Smooth muscle cell (in vitro differentiated cells): Measurements from ENCODE around the gene KCNMB3. TPM values are rescaled to one million over a fixed set of nuclear protein-coding genes. Genes with fewer than 3 reads are reported as not detected.
"Not testable (repeated sequence)": the region's sequence is repeated elsewhere in the genome, so short reads cannot be mapped to it uniquely, and the experiment has no call there.

Source experiments
- DNase-seq: peaks from one replicate; lab custom pipeline; 2025; ENCODE audit not compliant: unreplicated experiment; lab: John Stamatoyannopoulos, UW
- H2AFZ ChIP-seq: fragments of 200-600 bp; sonication (generic); 2 replicates; pipeline ENCODE4 v1.6.0; 2016; ENCODE audit warnings: antibody characterized with exemption, low read depth, mild to moderate bottlenecking
- H3F3A ChIP-seq: fragments of 200-600 bp; sonication (generic); 2 replicates; pipeline ENCODE4 v1.6.0; 2017; ENCODE audit warnings: antibody characterized with exemption, low read depth
- H3K27ac ChIP-seq: fragments of 200-600 bp; sonication (generic); 2 replicates; pipeline ENCODE4 v1.5.1; 2016; ENCODE audit warnings: low read depth, mild to moderate bottlenecking
- H3K27me3 ChIP-seq: fragments of 200-600 bp; sonication (generic); 2 replicates; pipeline ENCODE4 v1.6.1; 2016; ENCODE audit warnings: low read depth, mild to moderate bottlenecking
- H3K36me3 ChIP-seq: fragments of 200-600 bp; sonication (generic); 2 replicates; pipeline ENCODE4 v1.5.1; 2016; ENCODE audit warnings: low read depth
- H3K4me1 ChIP-seq: fragments of 200-600 bp; sonication (generic); 2 replicates; pipeline ENCODE4 v1.5.1; 2016; ENCODE audit warnings: low read depth
- H3K4me2 ChIP-seq: fragments of 200-600 bp; sonication (generic); 2 replicates; pipeline ENCODE4 v1.6.0; 2016; ENCODE audit warnings: mild to moderate bottlenecking
- H3K4me3 ChIP-seq: fragments of 200-600 bp; sonication (generic); 2 replicates; pipeline ENCODE4 v1.5.1; 2016; ENCODE audit warnings: mild to moderate bottlenecking
- H3K79me2 ChIP-seq: fragments of 200-600 bp; sonication (generic); 2 replicates; pipeline ENCODE4 v1.6.0; 2016; ENCODE audit warnings: low read depth, mild to moderate bottlenecking
- H3K9ac ChIP-seq: fragments of 200-600 bp; sonication (generic); 2 replicates; pipeline ENCODE4 v1.6.0; 2016; ENCODE audit warnings: low read depth
- H3K9me3 ChIP-seq: fragments of 200-600 bp; sonication (generic); replicated peaks from 2 replicates; pipeline ENCODE4 v1.5.1; 2016; ENCODE audit warnings: low read depth
- H4K20me1 ChIP-seq: fragments of 200-600 bp; sonication (generic); 2 replicates; pipeline ENCODE4 v1.6.0; 2016; ENCODE audit warnings: low read depth
- CTCF ChIP-seq: fragments of 200-600 bp; sonication (generic); IDR thresholded peaks from 2 replicates; pipeline ENCODE4 v1.5.1; 2017; ENCODE audit warnings: borderline replicate concordance, mild to moderate bottlenecking, antibody characterized with exemption; ENCODE audit not compliant: insufficient read depth, poor library complexity, severe bottlenecking
- WGBS: methylation state at CpG from one replicate; pipeline ENCODE4 v1.1.7; 2016; ENCODE audit warnings: low lambda C conversion rate; 5-methylcytosine and 5-hydroxymethylcytosine counted together
- polyA plus RNA-seq: library from polyadenylated mRNA; unstranded; fragments of >200 nt; fragmentation: Nextera tagmentation; extraction: Ambion mirVana; gene quantifications from 2 replicates; pipeline ENCODE4 v1.2.1, GENCODE V29; 2016
- total RNA-seq: library from RNA; depleted of rRNA; stranded (reverse); fragments of >200 nt; gene quantifications from 2 replicates; pipeline ENCODE4 v1.2.3, GENCODE V29; 2014

The KCNMB3 gene
- total and polyA plus RNA-seq, 2 experiments from 2014 or later, result 2.3 TPM; not detected in 1

GRCh38 chr3:179229177-179229576 lies 21.7 kb downstream of the KCNMB3 start:
- H3K9me3 ChIP-seq, result no peaks in the 10 kb centered on the region
- TF ChIP-seq CTCF, result no peak
- H4K20me1 ChIP-seq, result no peaks in the 10 kb centered on the region
- DNase-seq, result no peak
- H3K4me3 ChIP-seq, result no peak overlapping the region
- peaks cover 10% of the 10 kb centered on the region for H3K36me3 ChIP-seq
- no peaks in the 10 kb centered on the region for H3K27me3 ChIP-seq
- H3F3A ChIP-seq, result no peaks in the 10 kb centered on the region
- H2AFZ ChIP-seq, result no peak overlapping the region
- no peaks in the 10 kb centered on the region for H3K4me1 ChIP-seq
- no peak overlapping the region for H3K4me2 ChIP-seq
- WGBS, result 76% methylated on average over 5 of the region's 5 CpGs
- no peak overlapping the region for H3K9ac ChIP-seq
- no peak overlapping the region for H3K27ac ChIP-seq
- H3K79me2 ChIP-seq, result no peaks in the 10 kb centered on the region

GRCh38 chr3:179227349-179227748 lies 23.6 kb downstream of the KCNMB3 start:
- no peaks in the 10 kb centered on the region for H4K20me1 ChIP-seq
- H2AFZ ChIP-seq, result no peak overlapping the region
- no peaks in the 10 kb centered on the region for H3K4me1 ChIP-seq
- H3K4me2 ChIP-seq, result no peak overlapping the region
- H3K9me3 ChIP-seq, result no peaks in the 10 kb centered on the region
- no peak overlapping the region for H3K27ac ChIP-seq
- no peaks in the 10 kb centered on the region for H3K27me3 ChIP-seq
- 71% methylated on average over 3 of the region's 3 CpGs for WGBS
- no peaks in the 10 kb centered on the region for H3F3A ChIP-seq
- no peak for DNase-seq
- peaks cover 10% of the 10 kb centered on the region for H3K36me3 ChIP-seq
- TF ChIP-seq CTCF, result no peak
- H3K4me3 ChIP-seq, result no peak overlapping the region
- H3K79me2 ChIP-seq, result no peaks in the 10 kb centered on the region
- no peak overlapping the region for H3K9ac ChIP-seq

- no peak overlapping the region for H3K27ac ChIP-seq
- no peak for TF ChIP-seq CTCF
- WGBS, result 91% methylated on average over 1 of the region's 1 CpG
- H3K9ac ChIP-seq, result no peak overlapping the region
- no peak overlapping the region for H3K4me3 ChIP-seq
- no peak overlapping the region for H2AFZ ChIP-seq
- no peaks in the 10 kb centered on the region for H3K9me3 ChIP-seq
- no peak overlapping the region for H3K4me2 ChIP-seq
- H3K27me3 ChIP-seq, result no peaks in the 10 kb centered on the region
- no peaks in the 10 kb centered on the region for H3K79me2 ChIP-seq
- H3K36me3 ChIP-seq, result no peaks in the 10 kb centered on the region
- no peaks in the 10 kb centered on the region for H3F3A ChIP-seq
- no peaks in the 10 kb centered on the region for H4K20me1 ChIP-seq
- no peaks in the 10 kb centered on the region for H3K4me1 ChIP-seq
- DNase-seq, result no peak
Observed at GRCh38 chr3:179224584-179224983, 26.3 kb downstream of the KCNMB3 start.

- Histone ChIP-seq H3K79me2 (no peaks in the 10 kb centered on the region), H3F3A (no peaks in the 10 kb centered on the region), H3K9me3 (no peaks in the 10 kb centered on the region), H3K4me3 (no peak overlapping the region), H3K27ac (no peak overlapping the region), H3K4me1 (no peaks in the 10 kb centered on the region), H4K20me1 (no peaks in the 10 kb centered on the region), H3K9ac (no peak overlapping the region), H3K36me3 (no peaks in the 10 kb centered on the region), H2AFZ (no peak overlapping the region), H3K27me3 (no peaks in the 10 kb centered on the region), H3K4me2 (no peak overlapping the region)
- no peak for TF ChIP-seq CTCF
- WGBS, result 71% methylated on average over 2 of the region's 2 CpGs
- no peak for DNase-seq
Observed at GRCh38 chr3:179223548-179223947, 27.4 kb downstream of the KCNMB3 start.

GRCh38 chr3:179218213-179218612 lies 32.7 kb downstream of the KCNMB3 start:
- H3F3A ChIP-seq, H3K36me3 ChIP-seq, H3K27me3 ChIP-seq, H2AFZ ChIP-seq, DNase-seq, H3K4me1 ChIP-seq, H4K20me1 ChIP-seq, H3K79me2 ChIP-seq, H3K4me3 ChIP-seq, H3K27ac ChIP-seq, H3K4me2 ChIP-seq, H3K9ac ChIP-seq, H3K9me3 ChIP-seq: not testable (repeated sequence)
- 88% methylated on average over 1 of the region's 1 CpG for WGBS

GRCh38 chr3:179215550-179215949 lies 35.4 kb downstream of the KCNMB3 start:
- not testable (repeated sequence) for H3K36me3 ChIP-seq, DNase-seq, H3K4me3 ChIP-seq, H3K9me3 ChIP-seq, H2AFZ ChIP-seq, H3K4me1 ChIP-seq, H4K20me1 ChIP-seq, H3K4me2 ChIP-seq, H3K79me2 ChIP-seq, H3K27ac ChIP-seq, H3K9ac ChIP-seq, H3K27me3 ChIP-seq, H3F3A ChIP-seq
- WGBS, result 100% methylated on average over 1 of the region's 1 CpG
